H1 (cell line): ENCODE measurements around the gene MAGI3. TPM values are rescaled to one million over a fixed set of nuclear protein-coding genes. Genes with fewer than 3 reads are reported as not detected.

Experiments
- CTCF ChIA-PET: fragments of 300-600 bp; sonication (Branson Sonifier 250); formaldehyde crosslinking; loops from one replicate; lab custom pipeline; 2021; ENCODE audit not compliant: partially characterized antibody; lab: Charles Lee
- POLR2A ChIA-PET: fragments of 300-600 bp; sonication (Branson Sonifier 250); formaldehyde crosslinking; loops from one replicate; lab custom pipeline; 2021; ENCODE audit warnings: inconsistent platforms; ENCODE audit not compliant: partially characterized antibody; lab: Charles Lee
- DNase-seq, 2 experiments: peaks; one replicate each; pipeline versions ENCODE4 v3.0.0 to v3.0.0-alpha.2; 2010 to 2022; ENCODE audit warnings: low spot score in 2 of 2, low read depth in 1 of 2, mixed read lengths in 1 of 2
- FAIRE-seq: peaks from 2 replicates; lab custom pipeline; 2011; peaks lifted over from hg19 to GRCh38; lab: Jason Lieb, UNC
- H2AFZ ChIP-seq: 2 replicates; pipeline ENCODE4 v1.8.1; 2012; ENCODE audit warnings: low read length, inconsistent platforms
- H2AK5ac ChIP-seq: 2 replicates; pipeline ENCODE4 v1.6.1; 2013; ENCODE audit warnings: low read depth, low read length
- H2BK120ac ChIP-seq: replicated peaks from 2 replicates; pipeline ENCODE3; 2013; ENCODE audit warnings: low read depth, low read length, inconsistent platforms
- H2BK12ac ChIP-seq: 2 replicates; pipeline ENCODE4 v1.6.1; 2013; ENCODE audit warnings: low read depth, low read length
- H2BK15ac ChIP-seq: 2 replicates; pipeline ENCODE4 v1.6.1; 2013; ENCODE audit warnings: low read length
- H2BK20ac ChIP-seq: 2 replicates; pipeline ENCODE4 v1.6.1; 2013; ENCODE audit warnings: low read length
- H2BK5ac ChIP-seq: 2 replicates; pipeline ENCODE4 v1.6.1; 2013; ENCODE audit warnings: low read depth, low read length
- H3K14ac ChIP-seq: 2 replicates; pipeline ENCODE4 v1.6.1; 2013; ENCODE audit warnings: inconsistent platforms; ENCODE audit not compliant: insufficient read length
- H3K18ac ChIP-seq: 2 replicates; pipeline ENCODE4 v1.6.1; 2013; ENCODE audit warnings: low read length; ENCODE audit errors: extremely low read depth
- H3K23ac ChIP-seq: 2 replicates; pipeline ENCODE4 v1.6.1; 2013; ENCODE audit warnings: inconsistent platforms; ENCODE audit not compliant: insufficient read length
- H3K23me2 ChIP-seq: 2 replicates; pipeline ENCODE4 v1.6.1; 2013; ENCODE audit warnings: low read depth, low read length
- H3K27ac ChIP-seq: 2 replicates; pipeline ENCODE4 v1.6.1; 2011; ENCODE audit warnings: low read depth, low read length, inconsistent platforms
- H3K27me3 ChIP-seq, 4 experiments: replicated peaks in 1 of 4; 1 replicate in 1 of 4; 2 replicates in 3 of 4; pipeline versions ENCODE4 v1.6.1 to v1.8.1; 2011 to 2013; ENCODE audit warnings: low read length in 3 of 4, mild to moderate bottlenecking in 3 of 4, inconsistent platforms in 2 of 4, mixed read lengths in 2 of 4, moderate library complexity in 1 of 4; ENCODE audit not compliant: control insufficient read depth in 3 of 4, insufficient read depth in 3 of 4; ENCODE audit errors: extremely low read depth in 1 of 4
- H3K36me3 ChIP-seq, 4 experiments: 2 replicates each; pipeline versions ENCODE4 v1.6.1 to v1.8.1; 2011 to 2013; ENCODE audit warnings: mild to moderate bottlenecking in 4 of 4, low read length in 3 of 4, moderate library complexity in 2 of 4, control low read depth in 1 of 4, inconsistent platforms in 1 of 4; ENCODE audit not compliant: insufficient read depth in 4 of 4, control insufficient read depth in 2 of 4
- H3K4ac ChIP-seq: replicated peaks from 2 replicates; pipeline ENCODE3; 2013; ENCODE audit warnings: low read length, low read depth, mixed read lengths, inconsistent platforms; ENCODE audit not compliant: insufficient read length
- H3K4me1 ChIP-seq, 4 experiments: replicated peaks in 1 of 4; 1 replicate in 1 of 4; 2 replicates in 3 of 4; pipeline versions ENCODE4 v1.6.1 to v1.8.1; 2011 to 2013; ENCODE audit warnings: low read length in 3 of 4, inconsistent platforms in 2 of 4, mixed read lengths in 1 of 4; ENCODE audit not compliant: insufficient read depth in 4 of 4, control insufficient read depth in 3 of 4
- H3K4me2 ChIP-seq, 2 experiments: 2 replicates each; pipeline versions ENCODE4 v1.6.1 to v1.8.1; 2011 to 2013; ENCODE audit warnings: low read depth in 2 of 2, low read length in 2 of 2, control low read depth in 1 of 2, inconsistent platforms in 1 of 2, mild to moderate bottlenecking in 1 of 2; ENCODE audit not compliant: insufficient read depth in 1 of 2
- H3K4me3 ChIP-seq, 4 experiments: fragments of 200-600, 300-600 bp in 1 of 4; sonication (generic), shearing (Covaris generic), sonication (Bioruptor Twin) in 1 of 4; 2 replicates each; pipeline versions ENCODE4 v1.5.1 to v1.8.1; 2011 to 2016; ENCODE audit warnings: low read length in 4 of 4, low read depth in 3 of 4, control low read depth in 2 of 4, inconsistent platforms in 2 of 4, mild to moderate bottlenecking in 2 of 4, mixed read lengths in 1 of 4, moderate library complexity in 1 of 4; ENCODE audit not compliant: insufficient read depth in 2 of 4; ENCODE audit errors: extremely low read depth in 1 of 4
- H3K56ac ChIP-seq: replicated peaks from 2 replicates; pipeline ENCODE3; 2013; ENCODE audit warnings: low read depth, mild to moderate bottlenecking, mixed read lengths, low read length, inconsistent platforms; ENCODE audit not compliant: insufficient read length
- H3K79me1 ChIP-seq: 2 replicates; pipeline ENCODE4 v1.6.1; 2013; ENCODE audit warnings: low read depth, low read length, control low read depth
- H3K79me2 ChIP-seq, 2 experiments: 2 replicates each; pipeline versions ENCODE4 v1.6.1 to v1.8.1; 2012 to 2013; ENCODE audit warnings: low read length in 2 of 2, mild to moderate bottlenecking in 2 of 2, inconsistent platforms in 1 of 2; ENCODE audit not compliant: insufficient read depth in 2 of 2, control insufficient read depth in 1 of 2
- H3K9ac ChIP-seq, 4 experiments: replicated peaks in 1 of 4; 1 replicate in 1 of 4; 2 replicates in 3 of 4; pipeline versions ENCODE4 v1.6.1 to v1.8.1; 2011 to 2013; ENCODE audit warnings: low read depth in 3 of 4, low read length in 3 of 4, control low read depth in 2 of 4, mild to moderate bottlenecking in 2 of 4, moderate library complexity in 2 of 4, inconsistent platforms in 1 of 4; ENCODE audit errors: extremely low read depth in 1 of 4
- H3K9me3 ChIP-seq, 2 experiments: 2 replicates each; pipeline versions ENCODE4 v1.6.1 to v1.8.1; 2012 to 2013; ENCODE audit warnings: mild to moderate bottlenecking in 2 of 2, moderate library complexity in 2 of 2, control low read depth in 1 of 2, inconsistent platforms in 1 of 2, low read depth in 1 of 2, low read length in 1 of 2, mixed read lengths in 1 of 2; ENCODE audit not compliant: insufficient read depth in 2 of 2
- H4K20me1 ChIP-seq, 2 experiments: replicated peaks in 1 of 2; 2 replicates each; pipeline versions ENCODE3 to v1.8.1; 2011 to 2013; ENCODE audit warnings: inconsistent platforms in 2 of 2, low read length in 2 of 2, mild to moderate bottlenecking in 1 of 2; ENCODE audit not compliant: insufficient read depth in 2 of 2, control insufficient read depth in 1 of 2
- H4K5ac ChIP-seq: 2 replicates; pipeline ENCODE4 v1.6.1; 2013; ENCODE audit warnings: low read length, low read depth, mixed read lengths, inconsistent platforms; ENCODE audit not compliant: insufficient read length
- H4K8ac ChIP-seq: 2 replicates; pipeline ENCODE4 v1.8.0; 2013; ENCODE audit warnings: mild to moderate bottlenecking, moderate library complexity, low read length, inconsistent platforms; ENCODE audit not compliant: insufficient read depth; ENCODE audit errors: extremely low read depth
- H4K91ac ChIP-seq: replicated peaks from 2 replicates; pipeline ENCODE3; 2013; ENCODE audit warnings: low read length, mixed read lengths, inconsistent platforms; ENCODE audit not compliant: insufficient read length
- CTCF ChIP-seq, 3 experiments: IDR thresholded peaks; 1 replicate in 2 of 3; 2 replicates in 1 of 3; pipeline versions ENCODE4 v1.5.1 to v1.6.1; 2011; ENCODE audit warnings: low read length in 3 of 3, mild to moderate bottlenecking in 3 of 3, inconsistent platforms in 2 of 3, low read depth in 1 of 3, moderate library complexity in 1 of 3; ENCODE audit not compliant: insufficient read depth in 1 of 3; ENCODE audit errors: control extremely low read depth in 1 of 3
- EGR1 ChIP-seq: IDR thresholded peaks from 2 replicates; pipeline ENCODE4 v1.6.1; 2011; ENCODE audit warnings: low read depth, low read length, borderline replicate concordance
- RAD21 ChIP-seq, 2 experiments: IDR thresholded peaks in 1 of 2; conservative IDR thresholded peaks in 1 of 2; 2 replicates each; pipeline ENCODE4 v1.6.1; 2011; ENCODE audit warnings: low read depth in 2 of 2, low read length in 2 of 2, improper control_type of control experiment in 1 of 2, inconsistent platforms in 1 of 2, mild to moderate bottlenecking in 1 of 2, moderate library complexity in 1 of 2
- WGBS, 2 experiments: shearing (Covaris generic) in 1 of 2; methylation state at CpG; one replicate each; pipeline versions ENCODE4 v1.1.6 to v1.1.7; 2013 to 2015; ENCODE audit warnings: low lambda C conversion rate in 2 of 2, mixed read lengths in 2 of 2, inconsistent platforms in 1 of 2, low coverage in 1 of 2, missing lambda C conversion rate in 1 of 2; ENCODE audit not compliant: insufficient replicate concordance in 2 of 2, insufficient coverage in 1 of 2, insufficient read length in 1 of 2; ENCODE audit errors: extremely low coverage in 1 of 2, missing lambda C conversion rate in 1 of 2; 5-methylcytosine and 5-hydroxymethylcytosine counted together
- polyA plus RNA-seq, 7 experiments: library from polyadenylated mRNA; depleted of rRNA in 3 of 7; stranded (reverse) in 5 of 7; unstranded in 2 of 7; fragments of >200 nt in 5 of 7; fragments of 200-250 nt in 2 of 7; gene quantifications; 1 replicate in 5 of 7; 2 replicates in 1 of 7; 4 replicates in 1 of 7; pipeline versions ENCODE4 v1.2.1 to v1.2.3, GENCODE V29; 2011 to 2013; ENCODE audit warnings: missing spikeins in 2 of 7, mixed read lengths in 2 of 7
- total RNA-seq: library from RNA; stranded (reverse); fragmentation: NEBNext Ultra II Directional; extraction: Animal tissue kit (Norgen Biotek cat#: 25700); gene quantifications from 2 replicates; pipeline ENCODE4 v1.2.1, GENCODE V29; 2021

The MAGI3 gene
- total and polyA plus RNA-seq, 2 of the 8 experiments (the other 6 are each of a cell fraction or from before 2014, with no cell fraction given), result 2.3 to 7.8 TPM

GRCh38 chr1:113714606-113715269 lies 324.4 kb downstream of the MAGI3 start:
- H3K4me3 ChIP-seq, result no peak overlapping the region
- no peak overlapping the region for H3K14ac ChIP-seq
- no peak overlapping the region for H3K23ac ChIP-seq
- H3K4me1 ChIP-seq, result no peaks in the 10 kb centered on the region
- H2BK12ac ChIP-seq, result no peak overlapping the region
- H2BK20ac ChIP-seq, result no peak overlapping the region
- peaks cover 15 to 18% of the 10 kb centered on the region in 2 experiments; a peak in 3 of 4 replicates for H3K9me3 ChIP-seq
- H3K4ac ChIP-seq, result no peak overlapping the region
- no peak overlapping the region for H3K18ac ChIP-seq
- no peak overlapping the region for H2BK120ac ChIP-seq
- H2AK5ac ChIP-seq, result no peak overlapping the region
- POLR2A ChIA-PET, result interaction anchor here (2.1 kb wide), 1 partner anchor 45 kb away, joined by 5 read pairs; the partner anchor contains the start of gene PHTF1
- no peak overlapping the region for H3K27ac ChIP-seq
- H2BK5ac ChIP-seq, result no peak overlapping the region
- no peak overlapping the region for H2AFZ ChIP-seq
- H3K79me2 ChIP-seq, result no peaks in the 10 kb centered on the region
- H4K8ac ChIP-seq, result no peak overlapping the region
- CTCF ChIA-PET, result interaction anchor here (0.6 to 2.0 kb wide), 6 partner anchors 10 to 573 kb away, joined by 3 to 7 read pairs (median 4); no protein-coding TSS in a partner anchor
- H3K23me2 ChIP-seq, result no peaks in the 10 kb centered on the region
- 87% methylated on average over 3 of the region's 3 CpGs; no CpG with 5 or more reads in 1 of the 2 experiments for WGBS, 2 experiments
- H3K56ac ChIP-seq, result no peak overlapping the region
- DNase-seq (no peak), FAIRE-seq (no peak)
- no peak overlapping the region for H4K5ac ChIP-seq
- H3K79me1 ChIP-seq, result no peaks in the 10 kb centered on the region; the same call in 1 of the 2 replicates
- H4K91ac ChIP-seq, result no peak overlapping the region
- TF ChIP-seq CTCF (IDR thresholded peaks at IDR 0.05; ENCODE audit: control extremely low read depth in 1 of 3, insufficient read depth in 1 of 3, low read depth in 1 of 3, low read length in 3 of 3) (peak; percentile 3 to 29 (median 27); a peak in 3 of 4 replicates), RAD21 (IDR thresholded peaks at IDR 0.05 in 1 of 2, conservative IDR thresholded peaks at IDR 0.05 in 1 of 2; ENCODE audit: low read depth in 2 of 2, low read length in 2 of 2) (peak; percentile 59 to 68), EGR1 (no peak)
- TF ChIP-seq, all 59 proteins: peak for 2
- H3K27me3 ChIP-seq, result no peaks in the 10 kb centered on the region
- no peak overlapping the region for H2BK15ac ChIP-seq
- H4K20me1 ChIP-seq, result peaks cover 0 to 5% of the 10 kb centered on the region in 2 experiments
- no peak overlapping the region for H3K9ac ChIP-seq
- no peak overlapping the region for H3K4me2 ChIP-seq
- H3K36me3 ChIP-seq, result peaks cover 2 to 30% (median 10%) of the 10 kb centered on the region in 4 experiments; a peak in 6 of 8 replicates
